Testis (tissue), 3 donors: Measurements from ENCODE around the gene ALG1. TPM values are rescaled to one million over a fixed set of nuclear protein-coding genes. Genes with fewer than 3 reads are reported as not detected.

Source experiments
- DNase-seq: peaks from one replicate; pipeline ENCODE4 v3.0.0-alpha.2; 2019
- H3K27ac ChIP-seq, 2 donors: fragments of 200-600 bp; sonication (generic); one replicate each; pipeline ENCODE4 v1.5.1; 2019
- H3K27me3 ChIP-seq: fragments of 200-600 bp; sonication (generic); one replicate; pipeline ENCODE4 v1.5.1; 2019
- H3K36me3 ChIP-seq: fragments of 200-600 bp; sonication (generic); one replicate; pipeline ENCODE4 v1.5.1; 2017; ENCODE audit warnings: low read depth; ENCODE audit errors: missing control alignments
- H3K4me1 ChIP-seq: fragments of 200-600 bp; sonication (generic); one replicate; pipeline ENCODE4 v1.5.1; 2019
- H3K4me3 ChIP-seq, 2 donors: fragments of 200-600 bp; sonication (generic); one replicate each; pipeline ENCODE4 v1.5.1; 2017 to 2019
- H3K9me3 ChIP-seq: fragments of 200-600 bp; sonication (generic); one replicate; pipeline ENCODE4 v1.5.1; 2017
- CTCF ChIP-seq, 3 experiments: fragments of 450-650 bp in 2 of 3; fragments of 200-600 bp in 1 of 3; sonication (generic) in 1 of 3; IDR thresholded peaks; one replicate each; pipeline ENCODE4 v1.5.1; 2016 to 2019; ENCODE audit warnings: antibody characterized with exemption in 3 of 3, mild to moderate bottlenecking in 2 of 3, moderate library complexity in 1 of 3
- POLR2A ChIP-seq: fragments of 450-650 bp; IDR thresholded peaks from one replicate; pipeline ENCODE4 v1.6.1; 2017; ENCODE audit warnings: antibody characterized with exemption, mild to moderate bottlenecking, moderate library complexity
- WGBS, 2 donors: methylation state at CpG; one replicate each; pipeline ENCODE4 v1.1.5; 2018; 5-methylcytosine and 5-hydroxymethylcytosine counted together
- intact Hi-C: fragments of 100-400 bp; cut with DNase I; formaldehyde crosslinking; loops from one replicate; pipeline ENCODE4 v1.15.1; 2023; ENCODE audit warnings: low total_unique reads
- polyA plus RNA-seq: library from polyadenylated mRNA; stranded (reverse); fragments of 350-450 nt; fragmentation: Illumina TruSeq; extraction: RNeasy Lipid Tissue Mini Kit (QIAGEN cat#74804); gene quantifications from one replicate; pipeline ENCODE4 v1.2.3, GENCODE V29; 2014; ENCODE audit warnings: low read depth, low replicate concordance; ENCODE audit not compliant: insufficient read depth
- total RNA-seq, 2 donors: library from RNA; depleted of rRNA; stranded (reverse); fragments of >200 nt; gene quantifications; one replicate each; pipeline ENCODE4 v1.2.3, GENCODE V29; 2016

ALG1 gene
- total and polyA plus RNA-seq, 3 donors from 2014 or later, result 34.3 to 54.3 (median 35.9) TPM

- H3K36me3 ChIP-seq, result no peaks in the 10 kb centered on the region
- no peak overlapping the region for H3K4me3 ChIP-seq
- no peaks in the 10 kb centered on the region for H3K27me3 ChIP-seq
These were observed 41.3 kb upstream of the ALG1 start for GRCh38 chr16:5030251-5030870.

GRCh38 chr16:5031601-5032000 is 40.0 kb upstream of the ALG1 start:
- WGBS, 2 donors, result 84 to 91% methylated on average over 7 of the region's 7 CpGs
- Histone ChIP-seq H3K4me1 (peaks cover 13% of the 10 kb centered on the region), H3K9me3 (no peaks in the 10 kb centered on the region), H3K36me3 (no peaks in the 10 kb centered on the region), H3K4me3 (no peak overlapping the region), H3K27ac (no peak overlapping the region), H3K27me3 (no peaks in the 10 kb centered on the region)
- no peak for DNase-seq
- intact Hi-C loops, result no loop called here
- no peak for TF ChIP-seq CTCF (IDR thresholded peaks at IDR 0.05)
- TF ChIP-seq POLR2A, result no peak

More at GRCh38 chr16:5030251-5030870, 41.3 kb upstream of the ALG1 start:
- TF ChIP-seq POLR2A, result no peak
- TF ChIP-seq CTCF (IDR thresholded peaks at IDR 0.05), result no peak
- intact Hi-C loops, result no loop called here
- Histone ChIP-seq H3K9me3 (no peaks in the 10 kb centered on the region), H3K4me1 (peaks cover 13% of the 10 kb centered on the region), H3K27ac (no peak overlapping the region)
- no peak for DNase-seq
- WGBS, 2 donors, result 85 to 86% methylated on average over 12 of the region's 12 CpGs

GRCh38 chr16:5032748-5033167 is 38.9 kb upstream of the ALG1 start:
- intact Hi-C loops, result no loop called here
- 16 to 24% methylated on average over 12 of the region's 12 CpGs for WGBS, 2 donors
- TF ChIP-seq CTCF (IDR thresholded peaks at IDR 0.05), result no peak
- TF ChIP-seq POLR2A, result no peak
- peaks cover 13% of the 10 kb centered on the region for H3K4me1 ChIP-seq
- H3K9me3 ChIP-seq, result no peaks in the 10 kb centered on the region
- H3K27me3 ChIP-seq, result no peaks in the 10 kb centered on the region
- DNase-seq, result no peak
- no peaks in the 10 kb centered on the region for H3K36me3 ChIP-seq
- H3K4me3 ChIP-seq, result peak overlapping the region; percentile 85 to 86
- peak overlapping the region in 1 of 2 donors; percentile 85 for H3K27ac ChIP-seq

GRCh38 chr16:5033256-5034166 is 38.1 kb upstream of the ALG1 start, which contains the start of gene NAGPA:
Gene NAGPA (minus strand): TSS chr16:5033935. CDS start chr16:5033914, 21 bp downstream.
- Histone ChIP-seq H3K36me3 (no peaks in the 10 kb centered on the region), H3K27me3 (no peaks in the 10 kb centered on the region), H3K4me1 (peaks cover 13% of the 10 kb centered on the region), H3K27ac (peak within 1 kb of the TSS; percentile 72 to 85), H3K4me3 (peak within 1 kb of the TSS; percentile 85 to 86), H3K9me3 (no peaks in the 10 kb centered on the region)
- intact Hi-C loops, result no loop called here
- TF ChIP-seq POLR2A (no peak), CTCF (IDR thresholded peaks at IDR 0.05) (no peak)
- peak; percentile 95 for DNase-seq
- 0% methylated on average over 19 to 82 of the region's 104 CpGs for WGBS, 2 donors
